ENCODE measurements around the gene TLK1.

- TF ChIP-seq GABPA (IDR thresholded peaks at IDR 0.05; ENCODE audit: low read depth), result no peak
- TF ChIP-seq REST (IDR thresholded peaks at IDR 0.05; ENCODE audit: insufficient replicate concordance, low read depth), result no peak
- no peak for TF ChIP-seq CTCF (IDR thresholded peaks at IDR 0.05; ENCODE audit: insufficient read depth, low read length)
These were observed 6.3 kb downstream of the TLK1 start for GRCh38 chr2:171154348-171154747.

All from HL-60 (cell line).